Keratinocyte (primary cell): ENCODE data around the gene PTPRN2. TPM values are rescaled to one million over a fixed set of nuclear protein-coding genes. Genes with fewer than 3 reads are reported as not detected.

Experiments
- DNase-seq: peaks from one replicate; pipeline ENCODE4 v3.0.0-alpha.2; 2011; ENCODE audit warnings: low read depth, missing footprints, low spot score
- FAIRE-seq: peaks from 2 replicates; lab custom pipeline; 2011; peaks lifted over from hg19 to GRCh38; lab: Jason Lieb, UNC
- H2AFZ ChIP-seq: 2 replicates; pipeline ENCODE4 v1.6.0; 2012; ENCODE audit warnings: low read length, control low read depth, inconsistent platforms; ENCODE audit not compliant: control insufficient read depth
- H3K27ac ChIP-seq: 2 replicates; pipeline ENCODE4 v1.5.1; 2011; ENCODE audit warnings: low read length; ENCODE audit not compliant: control insufficient read depth, insufficient read depth
- H3K27me3 ChIP-seq: 3 replicates; pipeline ENCODE4 v1.6.0; 2011; ENCODE audit warnings: low read length; ENCODE audit not compliant: control insufficient read depth, insufficient read depth; ENCODE audit errors: extremely low read depth
- H3K36me3 ChIP-seq, 2 experiments: 2 replicates in 1 of 2; 3 replicates in 1 of 2; pipeline ENCODE4 v1.5.1; 2011; ENCODE audit warnings: low read length in 2 of 2, mild to moderate bottlenecking in 1 of 2; ENCODE audit not compliant: control insufficient read depth in 2 of 2, insufficient read depth in 2 of 2; ENCODE audit errors: extremely low read depth in 1 of 2
- H3K4me1 ChIP-seq: 3 replicates; pipeline ENCODE4 v1.5.1; 2011; ENCODE audit warnings: low read length; ENCODE audit not compliant: control insufficient read depth, insufficient read depth; ENCODE audit errors: extremely low read depth
- H3K4me2 ChIP-seq: 3 replicates; pipeline ENCODE4 v1.6.0; 2011; ENCODE audit warnings: low read depth, low read length; ENCODE audit not compliant: control insufficient read depth, insufficient read depth; ENCODE audit errors: extremely low read depth
- H3K4me3 ChIP-seq, 3 experiments: fragments of 200-600 bp in 1 of 3; sonication (generic) in 1 of 3; 2 replicates in 2 of 3; 3 replicates in 1 of 3; pipeline ENCODE4 v1.5.1; 2011 to 2016; ENCODE audit warnings: low read length in 3 of 3, mild to moderate bottlenecking in 3 of 3, control low read depth in 2 of 3, inconsistent platforms in 1 of 3, low read depth in 1 of 3, mixed read lengths in 1 of 3, mixed run types in 1 of 3, moderate library complexity in 1 of 3; ENCODE audit not compliant: control insufficient read depth in 2 of 3, insufficient read depth in 2 of 3; ENCODE audit errors: extremely low read depth in 1 of 3
- H3K79me2 ChIP-seq: 2 replicates; pipeline ENCODE4 v1.6.0; 2012; ENCODE audit warnings: low read length; ENCODE audit not compliant: control insufficient read depth, insufficient read depth
- H3K9ac ChIP-seq: 3 replicates; pipeline ENCODE4 v1.6.0; 2011; ENCODE audit warnings: low read length; ENCODE audit not compliant: control insufficient read depth, insufficient read depth; ENCODE audit errors: extremely low read depth
- H3K9me1 ChIP-seq: 3 replicates; pipeline ENCODE4 v1.6.0; 2011; ENCODE audit warnings: low read length; ENCODE audit not compliant: control insufficient read depth, insufficient read depth; ENCODE audit errors: extremely low read depth
- H3K9me3 ChIP-seq: 2 replicates; pipeline ENCODE4 v1.5.1; 2012; ENCODE audit warnings: low read depth, low read length; ENCODE audit not compliant: control insufficient read depth
- H4K20me1 ChIP-seq: 3 replicates; pipeline ENCODE4 v1.6.0; 2011; ENCODE audit warnings: low read length; ENCODE audit not compliant: control insufficient read depth, insufficient read depth; ENCODE audit errors: extremely low read depth
- EZH2 ChIP-seq: IDR thresholded peaks from one replicate; pipeline ENCODE4 v1.6.1; 2012; ENCODE audit warnings: inconsistent platforms, mild to moderate bottlenecking, low read length, moderate library complexity
- dilution Hi-C: fragments of 300-500 bp; cut with MboI; formaldehyde crosslinking; loops from one replicate; pipeline ENCODE4 v1.7.0; 2020; ENCODE audit warnings: low sequenced_read_pairs; ENCODE audit not compliant: extremely low pct_ligation_motif_present
- polyA plus RNA-seq, 5 experiments: library from polyadenylated mRNA; depleted of rRNA in 3 of 5; stranded (reverse) in 3 of 5; stranded (forward) in 1 of 5; unstranded in 1 of 5; fragments of >200 nt; gene quantifications; 1 replicate in 1 of 5; 2 replicates in 3 of 5; 3 replicates in 1 of 5; pipeline versions ENCODE4 v1.2.1 to v1.2.3, GENCODE V29; 2011 to 2012; ENCODE audit warnings: missing spikeins in 2 of 5, low read depth in 1 of 5, low replicate concordance in 1 of 5
- TF ChIP-seq, protein P1 (sequence below), 3 experiments: IDR thresholded peaks in 1 of 3; conservative IDR thresholded peaks in 1 of 3; optimal IDR thresholded peaks in 1 of 3; 2 replicates in 2 of 3; 3 replicates in 1 of 3; pipeline versions ENCODE3 to v1.5.1; 2011; ENCODE audit warnings: low read length in 3 of 3, mild to moderate bottlenecking in 3 of 3, moderate library complexity in 2 of 3, control low read depth in 1 of 3, inconsistent platforms in 1 of 3; ENCODE audit not compliant: insufficient read depth in 2 of 3; ENCODE audit errors: extremely low read depth in 1 of 3

PTPRN2 gene
- polyA plus RNA-seq, 1 donor (not counting 4 experiments of a cell fraction or from before 2014, with no cell fraction given): not detected

DNA sequence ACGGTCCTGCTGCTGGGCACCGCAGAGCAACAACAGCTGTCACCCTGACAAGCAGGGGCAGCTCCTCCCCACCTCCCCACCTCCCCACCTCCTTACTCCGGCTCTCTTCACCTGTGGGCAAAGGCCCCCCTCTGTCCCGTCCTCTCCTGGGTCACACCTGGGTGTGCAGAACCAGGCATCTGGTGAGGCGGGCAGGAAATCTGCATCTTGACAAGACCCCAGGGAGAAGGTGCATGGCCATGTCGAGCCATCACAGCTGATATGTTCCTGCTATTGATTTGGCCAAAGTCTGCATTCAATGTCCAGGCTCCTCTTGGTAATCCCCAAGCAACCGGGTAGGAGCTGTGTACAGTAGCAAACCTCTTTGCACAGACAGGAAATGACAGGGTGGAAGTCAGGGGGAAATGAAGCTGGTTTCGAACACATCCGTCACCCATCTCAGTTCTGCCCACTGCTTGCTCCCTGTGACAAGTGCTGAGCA is 696.7 kb downstream of the PTPRN2 start:
- H2AFZ ChIP-seq: no peak overlapping the region
- dilution Hi-C loops: no loop called here
- no peak overlapping the region for H3K9ac ChIP-seq
- no peak for FAIRE-seq
- H3K4me3 ChIP-seq: no peak overlapping the region
- no peak for DNase-seq
- H4K20me1 ChIP-seq: no peaks in the 10 kb centered on the region
- no peaks in the 10 kb centered on the region for H3K9me1 ChIP-seq
- H3K9me3 ChIP-seq: peaks cover 11% of the 10 kb centered on the region
- H3K4me2 ChIP-seq: no peak overlapping the region
- no peaks in the 10 kb centered on the region for H3K27me3 ChIP-seq
- no peaks in the 10 kb centered on the region for H3K36me3 ChIP-seq
- H3K27ac ChIP-seq: no peak overlapping the region
- H3K4me1 ChIP-seq: no peaks in the 10 kb centered on the region
- no peaks in the 10 kb centered on the region for H3K79me2 ChIP-seq
- no peak for TF ChIP-seq EZH2
- TF ChIP-seq, protein P1, sequence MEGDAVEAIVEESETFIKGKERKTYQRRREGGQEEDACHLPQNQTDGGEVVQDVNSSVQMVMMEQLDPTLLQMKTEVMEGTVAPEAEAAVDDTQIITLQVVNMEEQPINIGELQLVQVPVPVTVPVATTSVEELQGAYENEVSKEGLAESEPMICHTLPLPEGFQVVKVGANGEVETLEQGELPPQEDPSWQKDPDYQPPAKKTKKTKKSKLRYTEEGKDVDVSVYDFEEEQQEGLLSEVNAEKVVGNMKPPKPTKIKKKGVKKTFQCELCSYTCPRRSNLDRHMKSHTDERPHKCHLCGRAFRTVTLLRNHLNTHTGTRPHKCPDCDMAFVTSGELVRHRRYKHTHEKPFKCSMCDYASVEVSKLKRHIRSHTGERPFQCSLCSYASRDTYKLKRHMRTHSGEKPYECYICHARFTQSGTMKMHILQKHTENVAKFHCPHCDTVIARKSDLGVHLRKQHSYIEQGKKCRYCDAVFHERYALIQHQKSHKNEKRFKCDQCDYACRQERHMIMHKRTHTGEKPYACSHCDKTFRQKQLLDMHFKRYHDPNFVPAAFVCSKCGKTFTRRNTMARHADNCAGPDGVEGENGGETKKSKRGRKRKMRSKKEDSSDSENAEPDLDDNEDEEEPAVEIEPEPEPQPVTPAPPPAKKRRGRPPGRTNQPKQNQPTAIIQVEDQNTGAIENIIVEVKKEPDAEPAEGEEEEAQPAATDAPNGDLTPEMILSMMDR (optimal IDR thresholded peaks at IDR 0.05 in 1 of 3, IDR thresholded peaks at IDR 0.05 in 1 of 3, conservative IDR thresholded peaks at IDR 0.05 in 1 of 3; ENCODE audit: extremely low read depth in 1 of 3, insufficient read depth in 2 of 3, low read length in 3 of 3): no peak

DNA sequence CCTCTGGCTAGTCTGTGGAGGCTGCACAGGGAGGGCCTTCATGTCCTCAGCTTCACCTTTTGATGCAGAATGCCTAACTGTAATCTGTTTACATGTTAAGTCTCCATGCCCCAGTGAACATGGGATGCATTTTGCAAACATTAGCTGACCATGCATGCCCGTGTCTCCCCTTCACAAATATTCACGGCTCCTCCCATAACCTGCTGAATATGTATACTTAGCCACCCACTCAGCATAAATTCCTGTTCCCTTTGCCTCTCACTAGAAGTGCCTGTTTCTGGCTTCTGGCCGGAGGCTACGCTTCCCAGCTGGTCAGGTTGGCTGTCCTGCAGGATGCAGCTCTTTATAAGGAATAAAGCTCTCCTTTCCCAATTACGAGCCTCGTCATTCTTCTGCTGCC is 698.1 kb downstream of the PTPRN2 start:
- TF ChIP-seq, protein P1 (optimal IDR thresholded peaks at IDR 0.05 in 1 of 3, IDR thresholded peaks at IDR 0.05 in 1 of 3, conservative IDR thresholded peaks at IDR 0.05 in 1 of 3; ENCODE audit: extremely low read depth in 1 of 3, insufficient read depth in 2 of 3, low read length in 3 of 3): no peak
- TF ChIP-seq EZH2: no peak
- H3K4me1 ChIP-seq: no peaks in the 10 kb centered on the region

More for the DNA sequence above, 698.1 kb downstream of the PTPRN2 start:
- H3K4me2 ChIP-seq: no peak overlapping the region
- H3K36me3 ChIP-seq: no peaks in the 10 kb centered on the region
- dilution Hi-C loops: no loop called here
- H4K20me1 ChIP-seq: no peaks in the 10 kb centered on the region
- H3K9me1 ChIP-seq: no peaks in the 10 kb centered on the region
- H3K27me3 ChIP-seq: no peaks in the 10 kb centered on the region
- H3K27ac ChIP-seq: no peak overlapping the region
- no peaks in the 10 kb centered on the region for H3K79me2 ChIP-seq
- DNase-seq (no peak), FAIRE-seq (no peak)
- peaks cover 12% of the 10 kb centered on the region for H3K9me3 ChIP-seq
- H2AFZ ChIP-seq: no peak overlapping the region
- no peak overlapping the region for H3K4me3 ChIP-seq
- no peak overlapping the region for H3K9ac ChIP-seq
